ENCODE data around the gene LINC01488.
A peak's percentile ranks its signal among the peaks of the same experiment; 100 is the strongest.

The LINC01488 gene

DNA sequence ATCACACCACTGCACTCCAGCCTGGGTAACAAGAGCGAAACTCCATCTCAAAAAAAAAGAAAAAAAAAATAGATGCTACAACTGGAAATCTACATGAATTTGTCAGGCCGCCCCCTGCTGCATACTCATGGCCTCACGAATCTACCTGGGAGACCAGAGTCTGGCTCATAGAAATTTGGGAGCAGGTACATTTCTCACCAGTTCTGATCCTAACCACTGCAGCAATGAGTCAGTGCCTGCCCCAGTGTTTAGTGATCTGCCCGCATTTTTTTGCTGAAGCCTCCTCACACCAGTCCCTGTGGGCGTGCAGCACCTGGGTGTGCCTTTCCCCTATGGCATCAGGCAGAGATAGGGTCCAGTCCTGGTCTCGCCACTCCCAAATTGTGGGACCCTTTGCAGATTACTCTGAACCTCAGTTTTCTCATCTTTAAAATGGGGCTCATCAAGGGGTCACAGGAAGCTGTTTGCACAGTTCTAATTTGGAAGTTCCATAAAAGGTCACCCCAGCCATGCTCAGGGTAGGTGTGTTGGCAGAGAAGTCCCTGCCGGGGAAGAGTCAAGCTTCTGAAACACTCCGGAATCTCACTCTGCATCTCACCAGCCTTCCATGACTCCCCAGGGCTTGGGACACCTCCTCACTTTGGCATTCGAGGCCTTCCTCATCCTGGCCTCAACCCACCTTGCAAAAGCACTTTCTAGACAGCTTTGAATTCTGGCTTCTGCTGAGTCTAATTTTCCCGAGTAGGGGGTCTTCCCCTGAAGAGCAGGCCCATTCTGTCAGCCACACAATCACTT is 39.3 kb upstream of the LINC01488 start:
- no peak for DNase-seq (ENCODE audit: low spot score in 2 of 2)
- Histone ChIP-seq H3K4me3 (no peak overlapping the region), H3K9me3 (no peaks in the 10 kb centered on the region), H3K27me3 (ENCODE audit: low read depth) (no peaks in the 10 kb centered on the region), H3K4me1 (peaks cover 10% of the 10 kb centered on the region), H3K36me3 (replicated peaks) (no peaks in the 10 kb centered on the region)
- in situ Hi-C loops (cut with MboI; ENCODE audit: low sequenced_read_pairs): no loop called here

DNA sequence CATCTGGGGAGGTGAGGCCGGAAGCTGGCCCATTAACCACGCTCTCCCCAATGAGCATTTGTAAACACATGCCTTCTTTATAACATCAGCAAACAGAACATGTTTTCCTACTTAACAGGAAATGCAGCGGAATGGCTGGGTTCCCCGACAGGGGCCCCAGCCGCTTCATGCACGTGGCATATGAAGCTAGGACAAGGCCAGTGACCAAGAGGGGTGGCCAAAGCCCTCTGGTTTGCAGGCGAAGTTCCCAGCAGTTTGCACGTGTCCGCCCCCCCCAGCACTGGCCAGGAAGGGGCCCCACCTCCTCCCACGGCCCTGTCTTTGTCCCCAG is 38.7 kb upstream of the LINC01488 start:
- no peak for DNase-seq (ENCODE audit: low spot score in 2 of 2)
- in situ Hi-C loops (cut with MboI; ENCODE audit: low sequenced_read_pairs): no loop called here
- no peaks in the 10 kb centered on the region for H3K27me3 ChIP-seq (ENCODE audit: low read depth)
- H3K36me3 ChIP-seq (replicated peaks): no peaks in the 10 kb centered on the region
- no peak overlapping the region for H3K4me3 ChIP-seq
- no peaks in the 10 kb centered on the region for H3K9me3 ChIP-seq
- peaks cover 10% of the 10 kb centered on the region for H3K4me1 ChIP-seq

DNA sequence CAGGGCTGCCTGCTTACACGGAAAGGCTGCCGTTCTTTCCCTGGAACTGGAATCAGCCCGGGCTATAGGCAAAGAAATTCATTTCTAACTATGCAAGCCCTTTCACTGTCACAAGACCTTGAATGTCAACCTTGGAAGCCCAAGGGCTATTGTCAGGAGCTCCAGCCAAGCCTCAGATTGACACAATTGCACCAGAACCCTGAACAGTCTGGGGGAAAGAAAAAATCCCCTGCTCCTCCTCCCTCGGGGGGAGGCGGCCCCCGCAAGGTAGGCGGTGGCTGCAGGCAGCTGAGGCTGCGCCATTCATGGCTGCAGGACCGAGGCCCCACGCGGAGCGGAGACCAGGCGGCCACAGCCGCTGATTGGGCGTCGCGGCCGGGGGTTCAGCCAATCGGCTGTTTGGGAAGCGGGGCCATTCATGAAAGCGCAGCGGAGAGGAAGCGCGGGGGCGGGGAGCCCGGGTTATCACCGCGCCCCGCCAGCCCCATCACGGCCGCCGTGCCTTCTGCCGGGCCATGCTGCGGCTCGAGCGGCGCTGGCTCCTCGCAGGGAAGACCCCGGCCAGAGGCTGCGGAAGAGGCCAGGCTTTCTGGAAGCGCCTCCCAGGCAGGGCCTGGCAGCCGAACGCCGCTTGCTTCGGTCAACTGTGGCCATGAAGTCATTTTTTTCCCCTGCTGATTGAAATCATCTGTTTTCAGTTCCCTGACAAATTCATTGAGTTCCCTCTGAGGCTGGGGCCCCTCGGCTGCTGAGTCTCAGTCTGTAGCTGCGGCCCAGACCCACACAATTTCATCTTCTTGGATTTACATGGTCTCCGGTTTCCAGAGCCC is 38.1 kb upstream of the LINC01488 start:
- Histone ChIP-seq H3K4me3 (peak overlapping the region; percentile 24), H3K9me3 (no peaks in the 10 kb centered on the region), H3K4me1 (peaks cover 10% of the 10 kb centered on the region), H3K27me3 (ENCODE audit: low read depth) (no peaks in the 10 kb centered on the region), H3K36me3 (replicated peaks) (no peaks in the 10 kb centered on the region)
- peak; percentile 79 to 92 for DNase-seq (ENCODE audit: low spot score in 2 of 2)
- in situ Hi-C loops (cut with MboI; ENCODE audit: low sequenced_read_pairs): no loop called here

DNA sequence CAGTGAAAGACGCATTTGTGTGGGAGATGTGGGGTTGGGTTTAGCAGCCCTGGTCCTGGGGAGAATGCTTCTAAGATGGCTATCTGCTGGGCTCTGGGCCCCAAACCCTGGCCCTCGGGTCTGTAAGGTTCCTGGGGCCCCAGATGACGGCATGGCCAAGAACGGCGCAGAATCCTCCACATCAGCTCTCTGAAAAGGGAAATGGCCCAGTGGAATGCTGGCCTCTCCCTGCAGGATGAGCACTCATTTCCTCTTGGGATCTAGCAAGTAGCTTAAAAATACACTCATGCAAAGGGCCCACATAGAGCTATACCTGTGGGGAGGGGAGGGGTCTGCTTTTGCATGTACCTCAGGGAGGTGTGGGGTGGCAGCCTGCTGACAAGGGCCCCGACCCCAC is 37.5 kb upstream of the LINC01488 start:
- Histone ChIP-seq H3K4me3 (no peak overlapping the region), H3K9me3 (no peaks in the 10 kb centered on the region), H3K4me1 (peaks cover 10% of the 10 kb centered on the region), H3K36me3 (replicated peaks) (no peaks in the 10 kb centered on the region), H3K27me3 (ENCODE audit: low read depth) (no peaks in the 10 kb centered on the region)
- in situ Hi-C loops (cut with MboI; ENCODE audit: low sequenced_read_pairs): no loop called here
- no peak for DNase-seq (ENCODE audit: low spot score in 2 of 2)

DNA sequence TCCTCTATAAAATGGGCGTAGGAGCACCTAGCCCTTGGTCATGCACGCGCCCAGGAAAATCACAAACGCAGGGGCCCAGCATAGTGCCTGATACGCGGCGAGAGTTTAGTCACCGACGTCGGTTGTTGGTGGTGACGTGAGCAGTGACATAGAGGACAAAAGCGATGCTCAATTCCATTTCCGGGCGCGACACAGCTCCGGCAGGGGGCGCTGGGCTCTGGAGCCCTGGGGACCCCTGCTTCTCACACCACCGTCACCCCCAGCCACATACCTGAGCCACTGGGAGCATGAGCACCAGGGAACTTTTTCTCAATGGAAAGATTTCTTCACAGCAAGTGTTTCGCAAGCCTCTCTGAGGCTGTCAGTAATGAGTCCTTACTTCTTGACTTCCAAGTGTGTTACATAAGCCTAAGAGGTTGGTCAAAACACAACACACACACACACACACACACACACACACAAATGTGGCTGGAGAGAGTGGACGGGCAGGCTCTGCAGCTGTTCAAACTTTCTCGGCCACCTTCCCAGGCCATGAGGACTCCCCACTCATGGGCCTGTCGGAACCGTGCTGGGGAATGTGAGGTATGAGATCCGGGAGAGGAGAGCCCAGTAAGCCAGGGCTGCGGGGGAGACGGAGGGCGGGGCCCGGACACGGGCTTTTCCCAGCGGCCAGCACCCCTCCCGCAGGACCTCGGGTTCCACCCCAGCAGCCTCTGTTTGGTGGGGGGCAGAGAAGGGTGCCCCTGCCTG is 36.9 kb upstream of the LINC01488 start:
- Histone ChIP-seq H3K4me3 (no peak overlapping the region), H3K27me3 (ENCODE audit: low read depth) (no peaks in the 10 kb centered on the region), H3K36me3 (replicated peaks) (no peaks in the 10 kb centered on the region), H3K9me3 (no peaks in the 10 kb centered on the region), H3K4me1 (peaks cover 10% of the 10 kb centered on the region)
- in situ Hi-C loops (cut with MboI; ENCODE audit: low sequenced_read_pairs): no loop called here
- DNase-seq (ENCODE audit: low spot score in 2 of 2): no peak

DNA sequence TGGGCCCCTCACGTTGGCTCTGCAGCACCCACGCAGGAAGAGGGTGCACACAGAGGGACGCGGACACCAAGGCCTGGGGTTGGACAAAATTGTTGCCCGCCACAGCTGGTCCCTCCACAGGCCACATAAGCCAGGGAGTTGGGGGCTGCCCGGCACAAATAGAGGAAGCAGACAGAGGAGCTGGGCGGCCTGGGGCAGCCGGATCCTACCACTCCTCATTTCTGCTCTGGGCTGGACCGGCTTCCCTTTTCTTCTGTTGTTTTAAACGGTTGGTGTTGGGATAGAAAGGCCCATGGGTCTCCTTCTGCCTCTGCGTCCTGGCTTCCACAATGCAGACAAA is 36.4 kb upstream of the LINC01488 start:
- H3K4me1 ChIP-seq: peaks cover 10% of the 10 kb centered on the region
- no peak overlapping the region for H3K4me3 ChIP-seq
- in situ Hi-C loops (cut with MboI; ENCODE audit: low sequenced_read_pairs): no loop called here
- DNase-seq (ENCODE audit: low spot score in 2 of 2): no peak
- H3K9me3 ChIP-seq: no peaks in the 10 kb centered on the region
- no peaks in the 10 kb centered on the region for H3K36me3 ChIP-seq (replicated peaks)
- H3K27me3 ChIP-seq (ENCODE audit: low read depth): no peaks in the 10 kb centered on the region

DNA sequence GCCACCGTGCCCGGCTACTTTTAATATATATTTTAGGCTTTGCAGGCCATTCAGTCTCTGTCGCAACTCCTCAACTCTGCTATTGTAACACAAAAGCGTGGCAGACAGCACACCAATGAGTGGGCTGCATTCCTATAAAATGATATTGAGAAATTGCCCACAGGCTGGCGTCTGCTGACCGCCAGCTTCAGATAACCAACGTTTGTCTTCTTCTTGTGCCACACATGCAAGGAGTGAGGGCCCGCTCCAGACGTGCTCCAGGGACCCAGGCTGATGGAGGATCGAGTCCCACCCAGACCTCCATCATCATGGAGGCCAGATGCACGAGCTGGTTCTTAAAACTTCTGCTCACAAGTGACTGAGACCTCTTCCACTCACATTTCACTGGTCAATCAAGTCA is 35.4 kb upstream of the LINC01488 start:
- Histone ChIP-seq H3K9me3 (no peaks in the 10 kb centered on the region), H3K4me1 (peaks cover 10% of the 10 kb centered on the region), H3K27me3 (ENCODE audit: low read depth) (no peaks in the 10 kb centered on the region), H3K4me3 (no peak overlapping the region), H3K36me3 (replicated peaks) (no peaks in the 10 kb centered on the region)
- in situ Hi-C loops (cut with MboI; ENCODE audit: low sequenced_read_pairs): no loop called here
- DNase-seq (ENCODE audit: low spot score in 2 of 2): no peak

DNA sequence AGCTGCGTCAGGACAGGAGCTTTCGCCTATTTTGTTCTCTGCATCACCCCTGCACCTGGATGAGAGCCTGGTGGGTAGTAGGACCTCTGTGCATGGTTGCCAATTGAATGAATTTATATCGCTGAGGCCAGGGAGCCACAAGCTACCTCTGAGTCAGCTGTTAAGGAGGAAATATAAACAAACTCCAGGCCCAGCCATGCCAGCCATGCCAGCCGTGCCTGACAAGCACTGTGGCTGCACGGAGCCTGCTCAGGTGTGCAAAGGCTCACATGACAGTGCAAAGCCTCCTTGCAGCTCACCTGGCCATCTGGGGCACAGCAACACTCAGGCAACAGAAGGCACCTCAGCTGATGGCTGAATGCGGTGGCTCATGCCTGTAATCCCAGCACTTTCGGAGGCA is 33.7 kb upstream of the LINC01488 start:
- H3K4me3 ChIP-seq: no peak overlapping the region
- peaks cover 9% of the 10 kb centered on the region for H3K4me1 ChIP-seq
- in situ Hi-C loops (cut with MboI; ENCODE audit: low sequenced_read_pairs): no loop called here
- H3K9me3 ChIP-seq: no peaks in the 10 kb centered on the region
- no peaks in the 10 kb centered on the region for H3K27me3 ChIP-seq (ENCODE audit: low read depth)
- no peaks in the 10 kb centered on the region for H3K36me3 ChIP-seq (replicated peaks)
- DNase-seq (ENCODE audit: low spot score in 2 of 2): no peak

DNA sequence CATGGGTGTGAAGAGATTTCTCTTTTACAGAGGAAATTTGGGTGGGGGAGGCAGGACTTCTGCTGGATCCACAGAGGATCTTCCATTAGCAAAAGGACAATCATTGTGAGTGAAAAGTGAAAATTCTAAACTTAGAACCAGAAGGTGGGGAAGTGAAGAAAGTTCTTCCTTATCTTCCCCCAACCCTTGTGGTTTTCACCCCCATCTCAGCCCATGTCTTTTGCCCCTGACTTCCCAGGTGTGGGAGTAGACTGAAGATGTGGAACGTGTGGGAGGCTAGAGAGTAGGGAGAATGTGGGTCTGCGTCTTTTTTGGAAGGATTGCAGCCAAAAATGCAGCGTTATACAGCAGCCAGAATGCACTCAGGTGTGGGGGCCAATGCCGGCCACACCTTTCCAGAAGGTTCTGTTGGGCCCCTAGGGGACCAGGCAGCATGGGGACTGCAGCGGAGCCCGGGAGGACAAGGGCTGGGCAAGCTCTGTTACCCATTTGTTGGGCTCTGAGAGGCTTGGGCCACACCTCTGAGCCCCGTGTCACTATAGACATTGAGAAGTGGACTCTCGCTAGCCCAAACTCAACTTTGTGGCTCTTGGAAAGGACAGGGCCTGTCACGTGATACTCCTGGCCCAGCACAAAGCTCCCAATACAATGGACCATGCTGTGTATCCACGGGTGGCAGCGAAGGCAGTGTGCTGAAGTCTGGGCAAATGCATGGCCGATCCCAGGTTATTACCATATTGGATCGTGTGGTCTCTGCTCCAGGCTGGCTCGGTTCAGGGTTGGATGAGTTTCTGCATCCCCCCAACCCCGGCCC is 32.8 kb upstream of the LINC01488 start:
- Histone ChIP-seq H3K36me3 (replicated peaks) (no peaks in the 10 kb centered on the region), H3K4me3 (no peak overlapping the region), H3K27me3 (ENCODE audit: low read depth) (no peaks in the 10 kb centered on the region), H3K9me3 (no peaks in the 10 kb centered on the region), H3K4me1 (peaks cover 2% of the 10 kb centered on the region)
- no peak for DNase-seq (ENCODE audit: low spot score in 2 of 2)
- in situ Hi-C loops (cut with MboI; ENCODE audit: low sequenced_read_pairs): no loop called here

DNA sequence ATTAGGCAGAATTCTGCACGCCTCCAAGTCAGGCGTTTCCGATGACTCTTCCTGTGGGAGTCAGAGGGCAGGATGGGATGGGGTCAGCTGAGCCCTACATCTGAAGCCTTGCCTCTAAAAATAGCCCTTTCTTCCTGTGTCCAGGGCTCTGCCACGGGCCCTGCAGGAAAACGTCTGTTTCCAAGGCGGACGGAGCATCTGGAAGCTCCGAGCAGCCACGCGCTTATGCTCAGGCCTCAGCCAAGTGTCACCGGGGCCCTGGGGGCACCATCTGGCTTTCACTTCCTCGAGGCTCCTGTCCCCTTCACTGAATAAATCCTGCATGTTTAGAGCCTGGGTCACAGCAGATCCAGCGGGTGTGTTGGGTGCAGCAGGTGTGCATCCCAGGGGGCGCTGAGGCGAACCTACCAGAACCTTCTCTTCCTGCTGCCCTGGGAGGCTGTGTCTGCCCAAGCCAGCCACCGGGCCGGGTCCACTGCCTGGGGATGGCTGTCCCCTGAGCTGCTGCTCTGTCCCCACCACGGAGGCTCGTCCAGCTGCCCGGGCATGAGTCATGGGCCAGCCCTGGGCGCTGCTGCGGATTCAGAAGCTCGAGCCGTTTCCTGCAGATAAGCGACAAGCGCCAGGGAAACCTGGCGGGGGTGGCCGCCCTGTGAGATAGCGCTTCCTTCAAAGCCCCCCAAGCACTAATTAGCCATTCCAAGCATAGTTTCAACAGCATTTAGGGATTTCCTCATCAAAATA is 32.0 kb upstream of the LINC01488 start:
- Histone ChIP-seq H3K9me3 (no peaks in the 10 kb centered on the region), H3K36me3 (replicated peaks) (no peaks in the 10 kb centered on the region), H3K4me3 (no peak overlapping the region), H3K27me3 (ENCODE audit: low read depth) (no peaks in the 10 kb centered on the region), H3K4me1 (no peaks in the 10 kb centered on the region)
- in situ Hi-C loops (cut with MboI; ENCODE audit: low sequenced_read_pairs): no loop called here
- no peak for DNase-seq (ENCODE audit: low spot score in 2 of 2)

DNA sequence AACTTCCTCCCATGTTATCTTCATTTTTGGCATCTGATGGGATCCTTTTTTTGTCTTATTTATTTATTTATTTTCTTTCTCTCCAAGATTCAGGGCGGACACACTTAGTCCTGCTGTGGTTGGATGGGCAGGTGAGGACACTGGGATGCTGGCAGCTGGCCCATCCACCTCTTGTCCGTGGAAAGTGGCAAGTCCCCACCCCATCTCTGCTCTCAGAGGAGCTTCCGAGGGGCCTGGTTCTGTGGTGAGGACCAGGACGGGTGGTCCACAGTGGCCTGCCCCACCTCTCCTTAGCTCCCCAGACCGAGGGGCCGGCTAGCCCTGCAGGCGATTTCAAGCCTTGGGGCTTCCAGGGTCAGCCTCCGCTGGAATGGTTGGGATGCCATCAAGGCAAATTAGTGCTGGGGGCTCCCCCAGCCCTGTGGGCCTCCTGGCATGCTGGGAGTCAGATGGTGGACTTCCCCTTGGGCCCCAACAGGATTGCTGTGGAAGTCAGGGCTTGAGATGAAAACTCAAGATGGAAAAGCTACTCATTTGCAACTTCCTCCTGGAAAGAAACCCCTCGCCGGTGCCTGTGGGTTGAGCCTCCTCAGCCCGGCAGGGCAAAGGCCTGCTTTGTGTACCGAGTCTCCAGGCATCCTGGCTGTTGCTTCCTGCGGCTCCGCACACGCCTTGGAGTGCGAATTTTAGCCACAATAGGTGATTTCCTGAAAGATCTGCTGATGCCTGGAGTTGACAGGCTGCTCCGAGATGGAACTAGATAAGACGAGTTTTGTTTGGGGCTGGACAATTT is 31.2 kb upstream of the LINC01488 start:
- Histone ChIP-seq H3K9me3 (no peaks in the 10 kb centered on the region), H3K27me3 (ENCODE audit: low read depth) (no peaks in the 10 kb centered on the region), H3K36me3 (replicated peaks) (no peaks in the 10 kb centered on the region), H3K4me1 (no peaks in the 10 kb centered on the region), H3K4me3 (no peak overlapping the region)
- no peak for DNase-seq (ENCODE audit: low spot score in 2 of 2)
- in situ Hi-C loops (cut with MboI; ENCODE audit: low sequenced_read_pairs): no loop called here

DNA sequence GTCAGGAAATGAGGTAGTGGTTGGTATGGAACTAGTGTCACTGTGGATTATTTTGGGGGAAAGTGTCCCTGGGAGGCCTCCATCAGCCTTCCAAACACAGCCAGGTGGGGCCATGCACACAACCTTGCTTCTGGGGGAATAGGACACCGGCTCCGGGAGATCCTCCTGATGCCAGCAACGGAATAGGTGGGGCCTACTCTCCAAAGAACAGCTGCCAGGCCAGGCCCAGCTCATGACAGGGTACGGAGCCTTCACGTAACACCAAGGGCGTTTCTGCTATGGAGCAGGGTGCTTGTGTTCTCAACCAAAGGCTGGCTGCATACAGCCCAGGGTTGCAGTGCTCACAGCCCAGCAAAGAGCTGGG is 30.6 kb upstream of the LINC01488 start:
- Histone ChIP-seq H3K4me1 (no peaks in the 10 kb centered on the region), H3K4me3 (no peak overlapping the region), H3K27me3 (ENCODE audit: low read depth) (no peaks in the 10 kb centered on the region), H3K9me3 (no peaks in the 10 kb centered on the region), H3K36me3 (replicated peaks) (no peaks in the 10 kb centered on the region)
- DNase-seq (ENCODE audit: low spot score in 2 of 2): no peak
- in situ Hi-C loops (cut with MboI; ENCODE audit: low sequenced_read_pairs): no loop called here
